Smooth muscle cell (in vitro differentiated cells): ENCODE measurements around the gene LNX1. TPM values are rescaled to one million over a fixed set of nuclear protein-coding genes. Genes with fewer than 3 reads are reported as not detected.

Experiments used
- DNase-seq: peaks from one replicate; lab custom pipeline; 2025; ENCODE audit not compliant: unreplicated experiment; lab: John Stamatoyannopoulos, UW
- H2AFZ ChIP-seq: fragments of 200-600 bp; sonication (generic); 2 replicates; pipeline ENCODE4 v1.6.0; 2016; ENCODE audit warnings: antibody characterized with exemption, low read depth, mild to moderate bottlenecking
- H3F3A ChIP-seq: fragments of 200-600 bp; sonication (generic); 2 replicates; pipeline ENCODE4 v1.6.0; 2017; ENCODE audit warnings: antibody characterized with exemption, low read depth
- H3K27ac ChIP-seq: fragments of 200-600 bp; sonication (generic); 2 replicates; pipeline ENCODE4 v1.5.1; 2016; ENCODE audit warnings: low read depth, mild to moderate bottlenecking
- H3K27me3 ChIP-seq: fragments of 200-600 bp; sonication (generic); 2 replicates; pipeline ENCODE4 v1.6.1; 2016; ENCODE audit warnings: low read depth, mild to moderate bottlenecking
- H3K36me3 ChIP-seq: fragments of 200-600 bp; sonication (generic); 2 replicates; pipeline ENCODE4 v1.5.1; 2016; ENCODE audit warnings: low read depth
- H3K4me1 ChIP-seq: fragments of 200-600 bp; sonication (generic); 2 replicates; pipeline ENCODE4 v1.5.1; 2016; ENCODE audit warnings: low read depth
- H3K4me2 ChIP-seq: fragments of 200-600 bp; sonication (generic); 2 replicates; pipeline ENCODE4 v1.6.0; 2016; ENCODE audit warnings: mild to moderate bottlenecking
- H3K4me3 ChIP-seq: fragments of 200-600 bp; sonication (generic); 2 replicates; pipeline ENCODE4 v1.5.1; 2016; ENCODE audit warnings: mild to moderate bottlenecking
- H3K79me2 ChIP-seq: fragments of 200-600 bp; sonication (generic); 2 replicates; pipeline ENCODE4 v1.6.0; 2016; ENCODE audit warnings: low read depth, mild to moderate bottlenecking
- H3K9ac ChIP-seq: fragments of 200-600 bp; sonication (generic); 2 replicates; pipeline ENCODE4 v1.6.0; 2016; ENCODE audit warnings: low read depth
- H3K9me3 ChIP-seq: fragments of 200-600 bp; sonication (generic); replicated peaks from 2 replicates; pipeline ENCODE4 v1.5.1; 2016; ENCODE audit warnings: low read depth
- H4K20me1 ChIP-seq: fragments of 200-600 bp; sonication (generic); 2 replicates; pipeline ENCODE4 v1.6.0; 2016; ENCODE audit warnings: low read depth
- WGBS: methylation state at CpG from one replicate; pipeline ENCODE4 v1.1.7; 2016; ENCODE audit warnings: low lambda C conversion rate; 5-methylcytosine and 5-hydroxymethylcytosine counted together
- polyA plus RNA-seq: library from polyadenylated mRNA; unstranded; fragments of >200 nt; fragmentation: Nextera tagmentation; extraction: Ambion mirVana; gene quantifications from 2 replicates; pipeline ENCODE4 v1.2.1, GENCODE V29; 2016
- total RNA-seq: library from RNA; depleted of rRNA; stranded (reverse); fragments of >200 nt; gene quantifications from 2 replicates; pipeline ENCODE4 v1.2.3, GENCODE V29; 2014
- TF ChIP-seq, protein P1 (sequence below): fragments of 200-600 bp; sonication (generic); IDR thresholded peaks from 2 replicates; pipeline ENCODE4 v1.5.1; 2017; ENCODE audit warnings: borderline replicate concordance, mild to moderate bottlenecking, antibody characterized with exemption; ENCODE audit not compliant: insufficient read depth, poor library complexity, severe bottlenecking

LNX1 gene
- total and polyA plus RNA-seq, 2 experiments from 2014 or later: 2.3 to 4.3 TPM

- Histone ChIP-seq H3K79me2 (no peaks in the 10 kb centered on the region), H4K20me1 (no peaks in the 10 kb centered on the region), H3K36me3 (no peaks in the 10 kb centered on the region), H3K4me2 (no peak overlapping the region), H3K4me1 (no peaks in the 10 kb centered on the region), H3K9me3 (no peaks in the 10 kb centered on the region), H3K27ac (peak overlapping the region; percentile 53), H2AFZ (no peak overlapping the region), H3K9ac (no peak overlapping the region), H3K27me3 (no peaks in the 10 kb centered on the region), H3F3A (no peaks in the 10 kb centered on the region), H3K4me3 (no peak overlapping the region)
- DNase-seq: no peak
- TF ChIP-seq, protein P1, sequence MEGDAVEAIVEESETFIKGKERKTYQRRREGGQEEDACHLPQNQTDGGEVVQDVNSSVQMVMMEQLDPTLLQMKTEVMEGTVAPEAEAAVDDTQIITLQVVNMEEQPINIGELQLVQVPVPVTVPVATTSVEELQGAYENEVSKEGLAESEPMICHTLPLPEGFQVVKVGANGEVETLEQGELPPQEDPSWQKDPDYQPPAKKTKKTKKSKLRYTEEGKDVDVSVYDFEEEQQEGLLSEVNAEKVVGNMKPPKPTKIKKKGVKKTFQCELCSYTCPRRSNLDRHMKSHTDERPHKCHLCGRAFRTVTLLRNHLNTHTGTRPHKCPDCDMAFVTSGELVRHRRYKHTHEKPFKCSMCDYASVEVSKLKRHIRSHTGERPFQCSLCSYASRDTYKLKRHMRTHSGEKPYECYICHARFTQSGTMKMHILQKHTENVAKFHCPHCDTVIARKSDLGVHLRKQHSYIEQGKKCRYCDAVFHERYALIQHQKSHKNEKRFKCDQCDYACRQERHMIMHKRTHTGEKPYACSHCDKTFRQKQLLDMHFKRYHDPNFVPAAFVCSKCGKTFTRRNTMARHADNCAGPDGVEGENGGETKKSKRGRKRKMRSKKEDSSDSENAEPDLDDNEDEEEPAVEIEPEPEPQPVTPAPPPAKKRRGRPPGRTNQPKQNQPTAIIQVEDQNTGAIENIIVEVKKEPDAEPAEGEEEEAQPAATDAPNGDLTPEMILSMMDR: no peak
Observed at GRCh38 chr4:53598901-53599300, 7.6 kb upstream of the LNX1 start.

- no peaks in the 10 kb centered on the region for H4K20me1 ChIP-seq
- H3K4me2 ChIP-seq: no peak overlapping the region
- H3F3A ChIP-seq: no peaks in the 10 kb centered on the region
- H3K9me3 ChIP-seq: no peaks in the 10 kb centered on the region
- H3K36me3 ChIP-seq: no peaks in the 10 kb centered on the region
- no peak for DNase-seq
- H3K27ac ChIP-seq: peak overlapping the region; percentile 53
- no peak overlapping the region for H3K9ac ChIP-seq
- 46% methylated on average over 4 of the region's 4 CpGs for WGBS
- no peaks in the 10 kb centered on the region for H3K4me1 ChIP-seq
- H3K27me3 ChIP-seq: no peaks in the 10 kb centered on the region
- TF ChIP-seq, protein P1: no peak
- H3K79me2 ChIP-seq: no peaks in the 10 kb centered on the region
- no peak overlapping the region for H3K4me3 ChIP-seq
- no peak overlapping the region for H2AFZ ChIP-seq
Observed at GRCh38 chr4:53598483-53598882, 7.2 kb upstream of the LNX1 start.

- no peaks in the 10 kb centered on the region for H4K20me1 ChIP-seq
- no peak overlapping the region for H3K27ac ChIP-seq
- H2AFZ ChIP-seq: no peak overlapping the region
- H3K79me2 ChIP-seq: no peaks in the 10 kb centered on the region
- 92% methylated on average over 3 of the region's 3 CpGs for WGBS
- no peak overlapping the region for H3K4me3 ChIP-seq
- no peaks in the 10 kb centered on the region for H3K27me3 ChIP-seq
- H3K9me3 ChIP-seq: no peaks in the 10 kb centered on the region
- H3K4me2 ChIP-seq: no peak overlapping the region
- H3F3A ChIP-seq: no peaks in the 10 kb centered on the region
- no peak for DNase-seq
- H3K9ac ChIP-seq: no peak overlapping the region
- TF ChIP-seq, protein P1: no peak
- peaks cover 4% of the 10 kb centered on the region for H3K4me1 ChIP-seq
- no peaks in the 10 kb centered on the region for H3K36me3 ChIP-seq
Observed at GRCh38 chr4:53596901-53597300, 5.6 kb upstream of the LNX1 start.

GRCh38 chr4:53595834-53596233, 4.5 kb upstream of the LNX1 start:
- H3K4me3 ChIP-seq: no peak overlapping the region
- DNase-seq: no peak
- H3K9me3 ChIP-seq: no peaks in the 10 kb centered on the region
- H3K4me1 ChIP-seq: peaks cover 14% of the 10 kb centered on the region
- no peaks in the 10 kb centered on the region for H4K20me1 ChIP-seq
- H3K27ac ChIP-seq: no peak overlapping the region
- H3K36me3 ChIP-seq: no peaks in the 10 kb centered on the region
- H3K79me2 ChIP-seq: no peaks in the 10 kb centered on the region
- WGBS: 94% methylated on average over 2 of the region's 2 CpGs
- H3K27me3 ChIP-seq: no peaks in the 10 kb centered on the region
- no peak overlapping the region for H3K4me2 ChIP-seq
- no peak overlapping the region for H3K9ac ChIP-seq
- TF ChIP-seq, protein P1: no peak
- no peaks in the 10 kb centered on the region for H3F3A ChIP-seq
- no peak overlapping the region for H2AFZ ChIP-seq
